SK-N-SH (cell line): ENCODE data around the gene RAMP1. TPM values are rescaled to one million over a fixed set of nuclear protein-coding genes. Genes with fewer than 3 reads are reported as not detected.

Source experiments
- CTCF ChIA-PET: fragments of 300-600, 350-600 bp; formaldehyde crosslinking; extraction: SDS; loops from one replicate; lab custom pipeline; 2021; lab: Yijun Ruan, JAX
- POLR2A ChIA-PET: fragments of 350-600 bp; sonication (Branson Sonifier 250); formaldehyde crosslinking; extraction: SDS; loops from one replicate; lab custom pipeline; 2020; ENCODE audit warnings: antibody characterized with exemption, inconsistent platforms; lab: Yijun Ruan, JAX
- DNase-seq: peaks from one replicate; pipeline ENCODE4 v3.0.0; 2012
- H2AFZ ChIP-seq: fragments of 200-600 bp; sonication (generic); 2 replicates; pipeline ENCODE4 v1.8.1; 2016; ENCODE audit warnings: antibody characterized with exemption, mild to moderate bottlenecking, low read depth
- H3F3A ChIP-seq: fragments of 200-600 bp; sonication (generic); replicated peaks from 2 replicates; pipeline ENCODE3; 2016; ENCODE audit warnings: antibody characterized with exemption, mild to moderate bottlenecking; ENCODE audit not compliant: insufficient read depth
- H3K27ac ChIP-seq, 2 experiments: fragments of 200-500 bp in 1 of 2; fragments of 200-600 bp in 1 of 2; sonication (Bioruptor generic) in 1 of 2; sonication (generic), shearing (Covaris generic) in 1 of 2; 2 replicates each; pipeline versions ENCODE4 v1.5.1 to v1.6.1; 2014 to 2016; ENCODE audit warnings: low read depth in 2 of 2, inconsistent platforms in 1 of 2, low read length in 1 of 2, mild to moderate bottlenecking in 1 of 2, mixed read lengths in 1 of 2
- H3K27me3 ChIP-seq: fragments of 200-600 bp; sonication (generic), shearing (Covaris generic); 2 replicates; pipeline ENCODE4 v1.6.1; 2016; ENCODE audit warnings: mixed run types; ENCODE audit not compliant: insufficient read depth
- H3K36me3 ChIP-seq, 2 experiments: fragments of 200-500 bp in 1 of 2; fragments of 200-600 bp in 1 of 2; sonication (Bioruptor generic) in 1 of 2; sonication (generic) in 1 of 2; replicated peaks in 1 of 2; 2 replicates each; pipeline versions ENCODE3 to v1.5.1; 2014 to 2016; ENCODE audit warnings: low read length in 1 of 2, mild to moderate bottlenecking in 1 of 2; ENCODE audit not compliant: insufficient read depth in 2 of 2, control insufficient read depth in 1 of 2
- H3K4me1 ChIP-seq, 2 experiments: fragments of 200-500 bp in 1 of 2; fragments of 200-600 bp in 1 of 2; sonication (Bioruptor generic) in 1 of 2; sonication (generic), shearing (Covaris generic) in 1 of 2; 2 replicates each; pipeline versions ENCODE4 v1.5.1 to v1.6.1; 2014 to 2016; ENCODE audit warnings: low read depth in 1 of 2, low read length in 1 of 2, mixed run types in 1 of 2; ENCODE audit not compliant: insufficient read depth in 2 of 2, control insufficient read depth in 1 of 2
- H3K4me2 ChIP-seq: fragments of 200-600 bp; sonication (generic), shearing (Covaris generic); 2 replicates; pipeline ENCODE4 v1.6.1; 2017; ENCODE audit warnings: mixed run types
- H3K4me3 ChIP-seq, 2 experiments: fragments of 200-500 bp in 1 of 2; fragments of 200-600 bp in 1 of 2; sonication (Bioruptor generic) in 1 of 2; sonication (generic), shearing (Covaris generic) in 1 of 2; 2 replicates each; pipeline versions ENCODE4 v1.5.1 to v1.8.1; 2014 to 2016; ENCODE audit warnings: low read depth in 2 of 2, inconsistent platforms in 1 of 2, low read length in 1 of 2, mild to moderate bottlenecking in 1 of 2, mixed read lengths in 1 of 2, moderate library complexity in 1 of 2
- H3K79me2 ChIP-seq: fragments of 200-600 bp; sonication (generic); 2 replicates; pipeline ENCODE4 v1.8.1; 2017; ENCODE audit warnings: mild to moderate bottlenecking; ENCODE audit not compliant: insufficient read depth
- H3K9ac ChIP-seq: fragments of 200-600 bp; sonication (generic); 2 replicates; pipeline ENCODE4 v1.6.1; 2017; ENCODE audit warnings: mixed run types
- H3K9me2 ChIP-seq: fragments of 200-600 bp; sonication (generic); 2 replicates; pipeline ENCODE4 v1.6.1; 2017; ENCODE audit warnings: mixed run types
- H3K9me3 ChIP-seq: fragments of 200-600 bp; sonication (generic); 2 replicates; pipeline ENCODE4 v1.6.1; 2017; ENCODE audit warnings: mixed run types, mild to moderate bottlenecking, moderate library complexity
- H4K20me1 ChIP-seq: fragments of 200-600 bp; sonication (generic); 2 replicates; pipeline ENCODE4 v1.6.1; 2017; ENCODE audit warnings: mild to moderate bottlenecking, mixed run types; ENCODE audit not compliant: insufficient read depth
- CHD2 ChIP-seq: fragments of 150-350 bp; IDR thresholded peaks from 2 replicates; pipeline ENCODE4 v1.6.1; 2018; ENCODE audit warnings: low read length; ENCODE audit not compliant: partially characterized antibody
- IRF3 ChIP-seq: fragments of 150-350 bp; IDR thresholded peaks from 2 replicates; pipeline ENCODE4 v1.6.1; 2016; ENCODE audit warnings: mild to moderate bottlenecking, low read depth, low read length
- MAX ChIP-seq: IDR thresholded peaks from 2 replicates; pipeline ENCODE4 v1.4.0; 2012; ENCODE audit warnings: low read depth
- MXI1 ChIP-seq: IDR thresholded peaks from 2 replicates; pipeline ENCODE4 v1.6.1; 2012; ENCODE audit warnings: mild to moderate bottlenecking, low read depth, low read length, improper control_type of control experiment
- REST ChIP-seq: IDR thresholded peaks from 2 replicates; pipeline ENCODE4 v1.6.1; 2012; ENCODE audit warnings: mild to moderate bottlenecking, low read depth, low read length, moderate library complexity
- RFX5 ChIP-seq: IDR thresholded peaks from 2 replicates; pipeline ENCODE4 v1.6.1; 2012; ENCODE audit warnings: mild to moderate bottlenecking, improper control_type of control experiment, low read length
- RXRA ChIP-seq: IDR thresholded peaks from 2 replicates; pipeline ENCODE4 v1.4.0; 2012; ENCODE audit warnings: low read depth, mild to moderate bottlenecking, borderline replicate concordance
- SMC3 ChIP-seq: IDR thresholded peaks from 2 replicates; pipeline ENCODE4 v1.6.1; 2012; ENCODE audit warnings: low read depth, low read length, improper control_type of control experiment
- TCF12 ChIP-seq: IDR thresholded peaks from 2 replicates; pipeline ENCODE4 v1.4.0; 2012
- YY1 ChIP-seq: IDR thresholded peaks from 2 replicates; pipeline ENCODE4 v1.4.0; 2012; ENCODE audit warnings: low read depth, mild to moderate bottlenecking
- ZBTB33 ChIP-seq: IDR thresholded peaks from 2 replicates; pipeline ENCODE4 v1.4.0; 2012; ENCODE audit warnings: low read depth, borderline replicate concordance
- WGBS: methylation state at CpG from one replicate; pipeline ENCODE4 v1.1.6; 2017; ENCODE audit warnings: low lambda C conversion rate; 5-methylcytosine and 5-hydroxymethylcytosine counted together
- polyA plus RNA-seq, 3 experiments: library from polyadenylated mRNA; depleted of rRNA; stranded (reverse); fragments of >200 nt; gene quantifications; 2 replicates each; pipeline ENCODE4 v1.2.3, GENCODE V29; 2012

The RAMP1 gene
- polyA plus RNA-seq, 1 of the 3 experiments (the other 2 are of a cell fraction), result 27.9 TPM

GRCh38 chr2:237909801-237910475 lies 50.5 kb downstream of the RAMP1 start:
- Histone ChIP-seq H3K4me3 (no peak overlapping the region), H3K27me3 (no peaks in the 10 kb centered on the region), H3K27ac (no peak overlapping the region), H3K9ac (no peak overlapping the region), H3K9me2 (no peaks in the 10 kb centered on the region), H3K36me3 (no peaks in the 10 kb centered on the region), H2AFZ (no peak overlapping the region), H3K9me3 (peaks cover 3% of the 10 kb centered on the region; the same call in 1 of the 2 replicates), H3K4me1 (peaks cover 4 to 7% of the 10 kb centered on the region in 2 experiments; a peak in 2 of 4 replicates), H3F3A (no peaks in the 10 kb centered on the region), H4K20me1 (no peaks in the 10 kb centered on the region), H3K79me2 (no peaks in the 10 kb centered on the region), H3K4me2 (no peak overlapping the region)
- POLR2A ChIA-PET, result no interaction called here
- 93% methylated on average over 14 of the region's 14 CpGs for WGBS
- DNase-seq, result no peak
- no peak for TF ChIP-seq SMC3
- no peak for TF ChIP-seq TCF12
- TF ChIP-seq REST, result no peak
- CTCF ChIA-PET, result no interaction called here

- peaks cover 0 to 10% of the 10 kb centered on the region in 2 experiments; a peak in 1 of 4 replicates for H3K4me1 ChIP-seq
- POLR2A ChIA-PET, result no interaction called here
- no peak for DNase-seq
- H3K9me2 ChIP-seq, result no peaks in the 10 kb centered on the region
- peaks cover 3% of the 10 kb centered on the region; the same call in 1 of the 2 replicates for H3K9me3 ChIP-seq
- no peak overlapping the region for H2AFZ ChIP-seq
- no peaks in the 10 kb centered on the region for H3K79me2 ChIP-seq
- no peaks in the 10 kb centered on the region for H4K20me1 ChIP-seq
- TF ChIP-seq RFX5 (no peak), YY1 (no peak), MXI1 (no peak), RXRA (no peak), IRF3 (no peak), ZBTB33 (no peak), CHD2 (no peak), MAX (no peak)
- CTCF ChIA-PET, result interaction anchor here (0.9 to 1.6 kb wide), 3 partner anchors 8 to 53 kb away, joined by 3 to 6 read pairs (median 4); no protein-coding TSS in a partner anchor
- no peak overlapping the region for H3K9ac ChIP-seq
- H3K27ac ChIP-seq, result no peak overlapping the region
- H3K4me2 ChIP-seq, result no peak overlapping the region
- no peak overlapping the region for H3K4me3 ChIP-seq
- H3K36me3 ChIP-seq, result no peaks in the 10 kb centered on the region
- no peaks in the 10 kb centered on the region for H3F3A ChIP-seq
- WGBS, result 95% methylated on average over 5 of the region's 12 CpGs
- H3K27me3 ChIP-seq, result no peaks in the 10 kb centered on the region
These were observed 51.3 kb downstream of the RAMP1 start for GRCh38 chr2:237910576-237911362.
